Hepatocyte (in vitro differentiated cells): ENCODE data around the gene PINLYP. TPM values are rescaled to one million over a fixed set of nuclear protein-coding genes. Genes with fewer than 3 reads are reported as not detected.
A peak's percentile ranks its signal among the peaks of the same experiment; 100 is the strongest.

Experiments
- DNase-seq: peaks from one replicate; pipeline ENCODE4 v3.0.0-alpha.2; 2016; ENCODE audit warnings: low spot score
- H2AFZ ChIP-seq: fragments of 200-600 bp; sonication (generic); 2 replicates; pipeline ENCODE4 v1.6.0; 2016; ENCODE audit warnings: antibody characterized with exemption, mild to moderate bottlenecking
- H3K27ac ChIP-seq: fragments of 200-600 bp; sonication (generic); 2 replicates; pipeline ENCODE4 v1.5.1; 2016; ENCODE audit warnings: mild to moderate bottlenecking
- H3K27me3 ChIP-seq: fragments of 200-600 bp; sonication (generic); 2 replicates; pipeline ENCODE4 v1.6.1; 2016
- H3K36me3 ChIP-seq: fragments of 200-600 bp; sonication (generic); replicated peaks from 2 replicates; pipeline ENCODE4 v1.5.1; 2016; ENCODE audit warnings: low read depth; ENCODE audit not compliant: insufficient read depth
- H3K4me1 ChIP-seq: fragments of 200-600 bp; sonication (generic); 2 replicates; pipeline ENCODE4 v1.5.1; 2016; ENCODE audit warnings: mild to moderate bottlenecking, moderate library complexity; ENCODE audit not compliant: insufficient read depth
- H3K4me2 ChIP-seq: fragments of 200-600 bp; sonication (generic); 2 replicates; pipeline ENCODE4 v1.6.0; 2016
- H3K4me3 ChIP-seq: fragments of 200-600 bp; sonication (generic); 2 replicates; pipeline ENCODE4 v1.5.1; 2016; ENCODE audit warnings: mild to moderate bottlenecking
- H3K79me2 ChIP-seq: fragments of 200-600 bp; sonication (generic); 2 replicates; pipeline ENCODE4 v1.6.0; 2017; ENCODE audit warnings: mild to moderate bottlenecking
- H3K9me2 ChIP-seq: fragments of 200-600 bp; sonication (generic); replicated peaks from 2 replicates; pipeline ENCODE4 v1.6.0; 2017; ENCODE audit warnings: mild to moderate bottlenecking; ENCODE audit not compliant: insufficient read depth
- H3K9me3 ChIP-seq: fragments of 200-600 bp; sonication (generic); 2 replicates; pipeline ENCODE4 v1.5.1; 2016; ENCODE audit warnings: low read depth, mild to moderate bottlenecking
- H4K20me1 ChIP-seq: fragments of 200-600 bp; sonication (generic); 2 replicates; pipeline ENCODE4 v1.6.0; 2016; ENCODE audit warnings: mild to moderate bottlenecking; ENCODE audit not compliant: insufficient read depth, poor library complexity, severe bottlenecking
- EZH2 ChIP-seq: fragments of 200-600 bp; sonication (generic); IDR thresholded peaks from 2 replicates; pipeline ENCODE4 v1.6.1; 2016; ENCODE audit warnings: antibody characterized with exemption, mild to moderate bottlenecking, borderline replicate concordance
- EZH2phosphoT487 ChIP-seq: fragments of 200-600 bp; sonication (generic); IDR thresholded peaks from one replicate; pipeline ENCODE4 v1.6.1; 2018; ENCODE audit warnings: antibody characterized with exemption, mild to moderate bottlenecking, low read depth, moderate library complexity; ENCODE audit not compliant: unreplicated experiment, severe bottlenecking
- WGBS: methylation state at CpG from one replicate; pipeline ENCODE4 v1.1.6; 2016; ENCODE audit warnings: low lambda C conversion rate; ENCODE audit errors: missing lambda C conversion rate; 5-methylcytosine and 5-hydroxymethylcytosine counted together
- polyA plus RNA-seq: library from polyadenylated mRNA; unstranded; fragments of >200 nt; fragmentation: Nextera tagmentation; extraction: Ambion mirVana; gene quantifications from 2 replicates; pipeline ENCODE4 v1.2.1, GENCODE V29; 2016
- total RNA-seq: library from RNA; depleted of rRNA; stranded (reverse); fragments of >200 nt; gene quantifications from 2 replicates; pipeline ENCODE4 v1.2.3, GENCODE V29; 2014
- TF ChIP-seq, protein P1 (sequence below): fragments of 200-600 bp; sonication (generic); IDR thresholded peaks from 2 replicates; pipeline ENCODE4 v1.5.1; 2016; ENCODE audit warnings: antibody characterized with exemption, mild to moderate bottlenecking; ENCODE audit not compliant: poor library complexity

The PINLYP gene
- total and polyA plus RNA-seq, 2 experiments from 2014 or later: 4.6 to 11.4 TPM

DNA sequence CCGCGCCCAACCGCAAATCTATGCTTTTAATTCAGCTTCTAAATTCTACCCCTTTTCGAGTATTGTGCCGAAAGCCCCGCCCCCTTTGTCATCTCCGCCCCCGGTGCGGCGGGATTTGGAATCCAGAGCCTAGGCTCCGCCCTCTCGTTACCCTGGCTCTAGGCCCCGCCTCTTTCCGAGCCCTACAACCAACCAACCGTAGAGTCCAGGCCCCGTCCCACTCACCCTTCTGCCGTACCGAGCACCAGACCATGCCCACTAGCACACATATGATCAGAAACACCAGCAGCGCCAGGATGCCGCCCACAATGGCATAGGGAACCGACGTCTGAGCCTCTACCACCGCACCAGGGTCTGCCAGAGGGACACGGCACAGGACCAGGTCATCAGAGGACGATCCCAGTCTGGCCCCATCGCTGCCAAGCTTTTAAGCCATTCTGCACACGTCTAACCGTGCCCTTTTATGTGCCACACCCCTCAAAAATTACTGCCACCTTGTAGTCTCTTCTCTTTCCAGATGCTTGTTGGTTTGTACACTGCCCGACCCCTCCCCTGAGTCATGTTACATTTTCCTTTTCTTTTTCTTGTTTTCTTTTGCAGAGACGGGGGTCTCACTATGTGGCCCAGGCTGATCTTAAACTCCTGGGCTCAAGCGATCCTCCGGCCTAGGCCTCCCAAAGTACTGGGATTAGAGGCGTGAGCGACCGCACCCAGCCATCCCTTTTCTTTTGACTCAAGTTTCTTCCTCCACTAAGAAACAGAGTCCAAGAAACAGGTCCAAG lies 48.5 kb downstream of the PINLYP start:
- H3K9me2 ChIP-seq: no peaks in the 10 kb centered on the region
- H3K4me1 ChIP-seq: no peaks in the 10 kb centered on the region
- H3K4me3 ChIP-seq: no peak overlapping the region
- WGBS: 95% methylated on average over 26 of the region's 35 CpGs
- no peak for TF ChIP-seq EZH2phosphoT487
- TF ChIP-seq, protein P1, sequence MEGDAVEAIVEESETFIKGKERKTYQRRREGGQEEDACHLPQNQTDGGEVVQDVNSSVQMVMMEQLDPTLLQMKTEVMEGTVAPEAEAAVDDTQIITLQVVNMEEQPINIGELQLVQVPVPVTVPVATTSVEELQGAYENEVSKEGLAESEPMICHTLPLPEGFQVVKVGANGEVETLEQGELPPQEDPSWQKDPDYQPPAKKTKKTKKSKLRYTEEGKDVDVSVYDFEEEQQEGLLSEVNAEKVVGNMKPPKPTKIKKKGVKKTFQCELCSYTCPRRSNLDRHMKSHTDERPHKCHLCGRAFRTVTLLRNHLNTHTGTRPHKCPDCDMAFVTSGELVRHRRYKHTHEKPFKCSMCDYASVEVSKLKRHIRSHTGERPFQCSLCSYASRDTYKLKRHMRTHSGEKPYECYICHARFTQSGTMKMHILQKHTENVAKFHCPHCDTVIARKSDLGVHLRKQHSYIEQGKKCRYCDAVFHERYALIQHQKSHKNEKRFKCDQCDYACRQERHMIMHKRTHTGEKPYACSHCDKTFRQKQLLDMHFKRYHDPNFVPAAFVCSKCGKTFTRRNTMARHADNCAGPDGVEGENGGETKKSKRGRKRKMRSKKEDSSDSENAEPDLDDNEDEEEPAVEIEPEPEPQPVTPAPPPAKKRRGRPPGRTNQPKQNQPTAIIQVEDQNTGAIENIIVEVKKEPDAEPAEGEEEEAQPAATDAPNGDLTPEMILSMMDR: no peak
- no peak for TF ChIP-seq EZH2
- no peak overlapping the region for H3K27ac ChIP-seq
- no peak for DNase-seq
- H3K27me3 ChIP-seq: no peaks in the 10 kb centered on the region
- H2AFZ ChIP-seq: no peak overlapping the region
- H3K9me3 ChIP-seq: no peaks in the 10 kb centered on the region
- peaks cover 8% of the 10 kb centered on the region for H3K79me2 ChIP-seq
- H3K4me2 ChIP-seq: no peak overlapping the region
- H3K36me3 ChIP-seq: no peaks in the 10 kb centered on the region
- no peaks in the 10 kb centered on the region for H4K20me1 ChIP-seq

DNA sequence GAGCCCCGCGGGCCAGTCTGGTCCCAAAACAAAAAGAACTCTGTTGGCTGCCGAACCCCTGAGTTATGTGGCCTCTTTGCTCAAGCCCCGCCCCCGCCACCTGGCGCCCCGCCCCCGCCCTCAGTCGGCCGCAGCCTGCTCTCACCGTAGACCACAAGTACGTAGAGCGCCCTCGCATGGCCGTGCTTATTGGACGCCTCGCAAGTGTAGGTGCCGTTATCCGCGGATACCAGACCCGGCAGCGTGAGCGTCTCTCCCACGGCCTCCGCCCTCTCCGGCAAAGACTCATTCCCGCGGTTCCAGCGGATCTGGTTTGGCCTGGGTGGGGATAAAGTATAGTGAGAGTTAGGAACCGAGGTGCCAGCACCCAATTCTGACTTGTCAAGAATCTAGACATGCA lies 49.3 kb downstream of the PINLYP start:
- no peak for DNase-seq
- WGBS: 42% methylated on average over 19 of the region's 30 CpGs
- no peaks in the 10 kb centered on the region for H3K9me3 ChIP-seq
- H4K20me1 ChIP-seq: no peaks in the 10 kb centered on the region
- no peak overlapping the region for H2AFZ ChIP-seq
- no peak overlapping the region for H3K27ac ChIP-seq
- H3K4me3 ChIP-seq: no peak overlapping the region
- no peak overlapping the region for H3K4me2 ChIP-seq
- H3K9me2 ChIP-seq: no peaks in the 10 kb centered on the region
- no peaks in the 10 kb centered on the region for H3K4me1 ChIP-seq
- peaks cover 8% of the 10 kb centered on the region for H3K79me2 ChIP-seq
- H3K36me3 ChIP-seq: no peaks in the 10 kb centered on the region
- no peak for TF ChIP-seq EZH2phosphoT487
- TF ChIP-seq, protein P1: peak; percentile 20
- no peaks in the 10 kb centered on the region for H3K27me3 ChIP-seq

DNA sequence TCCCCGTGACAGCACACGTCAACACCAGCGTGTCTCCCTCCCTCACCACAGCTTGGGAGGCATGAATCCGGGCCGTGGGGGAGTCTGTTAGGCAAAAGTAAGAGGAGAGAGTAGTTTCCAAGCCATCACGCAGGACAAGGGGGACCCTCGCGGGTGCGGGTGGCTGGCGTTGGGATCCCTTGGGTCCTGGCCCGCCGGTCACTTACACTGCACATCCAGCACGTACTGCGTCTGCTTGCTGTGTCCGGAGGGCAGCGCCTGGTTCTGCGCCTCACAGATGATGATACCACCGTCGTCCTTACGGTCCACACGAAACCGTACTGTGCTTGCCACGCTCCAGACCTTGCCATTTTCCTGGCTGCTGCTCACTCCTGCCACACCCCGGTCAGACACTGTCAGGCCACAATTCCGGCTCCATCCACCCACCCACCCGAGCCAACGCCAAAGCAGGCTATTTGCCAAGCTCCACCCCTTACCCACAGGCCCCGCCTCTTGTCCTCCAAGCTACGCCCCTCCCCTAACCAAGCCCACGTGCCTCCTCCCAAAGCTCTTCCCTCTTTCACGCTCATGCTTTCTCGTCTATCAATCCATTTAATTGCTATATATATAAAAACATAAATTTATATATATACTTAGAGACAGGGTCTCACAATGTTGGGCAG lies 50.4 kb downstream of the PINLYP start:
- Histone ChIP-seq H2AFZ (no peak overlapping the region), H3K9me3 (no peaks in the 10 kb centered on the region), H4K20me1 (no peaks in the 10 kb centered on the region), H3K4me3 (no peak overlapping the region), H3K79me2 (peaks cover under 1% of the 10 kb centered on the region), H3K9me2 (no peaks in the 10 kb centered on the region), H3K27ac (no peak overlapping the region), H3K27me3 (no peaks in the 10 kb centered on the region), H3K4me1 (no peaks in the 10 kb centered on the region), H3K4me2 (no peak overlapping the region), H3K36me3 (no peaks in the 10 kb centered on the region)
- no peak for DNase-seq
- TF ChIP-seq, protein P1: no peak
- TF ChIP-seq EZH2phosphoT487 (no peak), EZH2 (no peak)
- 94% methylated on average over 32 of the region's 32 CpGs for WGBS
